Measurements from ENCODE around the gene PNPLA7.

The PNPLA7 gene

GRCh38 chr9:137487454-137488326 lies 62.5 kb downstream of the PNPLA7 start:
- Histone ChIP-seq H3K27ac (ENCODE audit: low read length) (no peak overlapping the region), H3K9ac (ENCODE audit: low read length) (no peak overlapping the region), H3K9me3 (ENCODE audit: control insufficient read depth, low read depth, low read length) (no peaks in the 10 kb centered on the region), H3K36me3 (ENCODE audit: control insufficient read depth, low read depth, low read length) (no peaks in the 10 kb centered on the region), H3K4me1 (ENCODE audit: control insufficient read depth, low read depth, low read length) (no peaks in the 10 kb centered on the region), H3K4me3 (ENCODE audit: low read length) (no peak overlapping the region), H3K27me3 (ENCODE audit: control insufficient read depth, insufficient read depth, low read length) (no peaks in the 10 kb centered on the region)

- Histone ChIP-seq H3K9ac (ENCODE audit: low read length) (no peak overlapping the region), H3K4me1 (ENCODE audit: control insufficient read depth, low read depth, low read length) (no peaks in the 10 kb centered on the region), H3K9me3 (ENCODE audit: control insufficient read depth, low read depth, low read length) (no peaks in the 10 kb centered on the region), H3K4me3 (ENCODE audit: low read length) (no peak overlapping the region), H3K27ac (ENCODE audit: low read length) (no peak overlapping the region), H3K36me3 (ENCODE audit: control insufficient read depth, low read depth, low read length) (no peaks in the 10 kb centered on the region), H3K27me3 (ENCODE audit: control insufficient read depth, insufficient read depth, low read length) (no peaks in the 10 kb centered on the region)
Measured at GRCh38 chr9:137486545-137487453, 63.4 kb downstream of the PNPLA7 start.

GRCh38 chr9:137486141-137486490 lies 64.1 kb downstream of the PNPLA7 start:
- Histone ChIP-seq H3K9me3 (ENCODE audit: control insufficient read depth, low read depth, low read length) (no peaks in the 10 kb centered on the region), H3K27me3 (ENCODE audit: control insufficient read depth, insufficient read depth, low read length) (no peaks in the 10 kb centered on the region), H3K27ac (ENCODE audit: low read length) (no peak overlapping the region), H3K4me3 (ENCODE audit: low read length) (no peak overlapping the region), H3K36me3 (ENCODE audit: control insufficient read depth, low read depth, low read length) (no peaks in the 10 kb centered on the region), H3K9ac (ENCODE audit: low read length) (no peak overlapping the region), H3K4me1 (ENCODE audit: control insufficient read depth, low read depth, low read length) (no peaks in the 10 kb centered on the region)

GRCh38 chr9:137485343-137486140 lies 64.7 kb downstream of the PNPLA7 start:
- H3K27ac ChIP-seq (ENCODE audit: low read length), result no peak overlapping the region
- H3K4me1 ChIP-seq (ENCODE audit: control insufficient read depth, low read depth, low read length), result no peaks in the 10 kb centered on the region
- H3K36me3 ChIP-seq (ENCODE audit: control insufficient read depth, low read depth, low read length), result no peaks in the 10 kb centered on the region
- H3K27me3 ChIP-seq (ENCODE audit: control insufficient read depth, insufficient read depth, low read length), result no peaks in the 10 kb centered on the region
- no peak overlapping the region for H3K9ac ChIP-seq (ENCODE audit: low read length)
- H3K9me3 ChIP-seq (ENCODE audit: control insufficient read depth, low read depth, low read length), result no peaks in the 10 kb centered on the region
- H3K4me3 ChIP-seq (ENCODE audit: low read length), result no peak overlapping the region

GRCh38 chr9:137484551-137485315 lies 65.5 kb downstream of the PNPLA7 start:
- H3K27me3 ChIP-seq (ENCODE audit: control insufficient read depth, insufficient read depth, low read length), result no peaks in the 10 kb centered on the region
- no peak overlapping the region for H3K9ac ChIP-seq (ENCODE audit: low read length)
- no peak overlapping the region for H3K27ac ChIP-seq (ENCODE audit: low read length)
- H3K36me3 ChIP-seq (ENCODE audit: control insufficient read depth, low read depth, low read length), result no peaks in the 10 kb centered on the region
- no peaks in the 10 kb centered on the region for H3K9me3 ChIP-seq (ENCODE audit: control insufficient read depth, low read depth, low read length)
- no peak overlapping the region for H3K4me3 ChIP-seq (ENCODE audit: low read length)
- H3K4me1 ChIP-seq (ENCODE audit: control insufficient read depth, low read depth, low read length), result no peaks in the 10 kb centered on the region

- Histone ChIP-seq H3K27me3 (ENCODE audit: control insufficient read depth, insufficient read depth, low read length) (no peaks in the 10 kb centered on the region), H3K9me3 (ENCODE audit: control insufficient read depth, low read depth, low read length) (no peaks in the 10 kb centered on the region), H3K36me3 (ENCODE audit: control insufficient read depth, low read depth, low read length) (no peaks in the 10 kb centered on the region), H3K4me1 (ENCODE audit: control insufficient read depth, low read depth, low read length) (no peaks in the 10 kb centered on the region), H3K4me3 (ENCODE audit: low read length) (no peak overlapping the region), H3K9ac (ENCODE audit: low read length) (no peak overlapping the region), H3K27ac (ENCODE audit: low read length) (no peak overlapping the region)
Measured at GRCh38 chr9:137482094-137482781, 68.0 kb downstream of the PNPLA7 start.

- Histone ChIP-seq H3K36me3 (ENCODE audit: control insufficient read depth, low read depth, low read length) (no peaks in the 10 kb centered on the region), H3K4me3 (ENCODE audit: low read length) (no peak overlapping the region), H3K27ac (ENCODE audit: low read length) (no peak overlapping the region), H3K9me3 (ENCODE audit: control insufficient read depth, low read depth, low read length) (no peaks in the 10 kb centered on the region), H3K4me1 (ENCODE audit: control insufficient read depth, low read depth, low read length) (no peaks in the 10 kb centered on the region), H3K9ac (ENCODE audit: low read length) (no peak overlapping the region), H3K27me3 (ENCODE audit: control insufficient read depth, insufficient read depth, low read length) (no peaks in the 10 kb centered on the region)
Measured at GRCh38 chr9:137480686-137481683, 69.2 kb downstream of the PNPLA7 start.

- no peak overlapping the region for H3K4me3 ChIP-seq (ENCODE audit: low read length)
- no peaks in the 10 kb centered on the region for H3K36me3 ChIP-seq (ENCODE audit: control insufficient read depth, low read depth, low read length)
- H3K9me3 ChIP-seq (ENCODE audit: control insufficient read depth, low read depth, low read length), result no peaks in the 10 kb centered on the region
- H3K27me3 ChIP-seq (ENCODE audit: control insufficient read depth, insufficient read depth, low read length), result no peaks in the 10 kb centered on the region
- no peak overlapping the region for H3K27ac ChIP-seq (ENCODE audit: low read length)
- H3K4me1 ChIP-seq (ENCODE audit: control insufficient read depth, low read depth, low read length), result no peaks in the 10 kb centered on the region
- no peak overlapping the region for H3K9ac ChIP-seq (ENCODE audit: low read length)
Measured at GRCh38 chr9:137479892-137480685, 70.1 kb downstream of the PNPLA7 start.
